GM21515 (cell line): ENCODE measurements around the gene RNPEPL1.

ENCODE experiments used
- ATAC-seq: cut with Tn5 transposase; IDR thresholded peaks from one replicate; pipeline ENCODE4 v1.9.1; 2021; ENCODE audit not compliant: unreplicated experiment

Gene RNPEPL1

DNA sequence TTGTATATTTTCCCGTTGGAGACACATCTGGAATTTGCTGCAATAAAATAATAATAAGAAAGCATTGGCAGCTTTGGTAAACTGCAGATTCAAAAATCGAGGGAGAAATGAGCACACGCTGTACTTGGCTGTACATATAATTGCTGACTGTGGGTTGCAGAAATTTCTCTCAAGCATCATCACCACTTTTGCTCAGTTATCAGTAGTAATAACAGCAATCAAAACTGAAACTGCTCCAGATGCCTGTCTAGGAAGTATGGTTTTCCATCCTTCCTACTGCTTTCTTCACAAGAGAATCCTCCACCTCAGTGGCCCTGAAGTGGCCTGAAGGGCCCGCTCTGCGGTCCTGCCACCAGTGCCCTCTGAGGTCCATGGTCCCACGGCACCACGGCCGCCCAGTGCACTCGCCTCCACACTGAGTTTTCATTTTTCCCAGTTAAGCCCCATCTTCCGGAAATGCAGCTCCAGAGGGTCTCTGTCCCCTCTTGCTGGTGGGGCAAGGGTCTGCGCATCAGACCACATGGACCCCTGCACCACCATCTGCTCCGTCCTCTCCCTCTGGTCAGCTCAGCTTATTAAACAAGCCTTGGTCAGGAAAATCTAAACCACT, 4.2 kb upstream of the RNPEPL1 start:
- no peak for ATAC-seq

DNA sequence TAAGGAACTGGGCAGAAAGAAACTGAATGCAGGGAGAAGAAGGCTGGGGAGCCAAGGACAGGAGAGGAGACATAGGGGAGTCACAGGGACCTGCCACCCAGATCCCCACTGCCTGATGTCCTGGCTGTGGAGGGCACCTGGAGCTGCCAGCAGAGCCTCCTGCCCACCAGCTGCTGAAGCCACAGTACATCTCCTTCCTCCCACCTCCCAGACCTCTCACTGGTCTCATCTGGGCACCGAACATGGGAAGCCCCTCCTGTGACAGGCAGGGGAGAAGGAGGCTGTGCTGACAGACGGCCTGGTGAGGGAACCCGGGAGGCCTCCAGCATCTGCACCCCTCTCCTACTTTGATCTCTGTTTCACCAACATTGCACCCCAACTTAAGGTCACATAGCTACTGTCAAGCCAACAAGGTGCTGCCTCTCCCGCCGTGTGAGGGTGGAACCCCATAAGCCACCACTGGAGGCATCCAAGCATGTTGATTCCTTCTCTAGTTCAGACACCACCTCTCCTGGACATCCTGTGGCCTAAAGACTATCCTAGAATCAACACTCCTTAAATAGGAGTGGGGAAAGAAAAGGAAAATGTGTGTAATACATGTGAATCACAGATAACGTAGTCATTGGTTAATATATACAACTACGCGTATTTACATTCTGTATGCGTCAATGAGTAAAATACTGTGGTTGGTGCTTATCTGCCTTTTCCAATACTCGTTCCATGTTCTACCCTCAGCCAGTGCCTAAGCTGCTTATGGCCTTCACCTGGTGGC, 3.5 kb upstream of the RNPEPL1 start:
- no peak for ATAC-seq

DNA sequence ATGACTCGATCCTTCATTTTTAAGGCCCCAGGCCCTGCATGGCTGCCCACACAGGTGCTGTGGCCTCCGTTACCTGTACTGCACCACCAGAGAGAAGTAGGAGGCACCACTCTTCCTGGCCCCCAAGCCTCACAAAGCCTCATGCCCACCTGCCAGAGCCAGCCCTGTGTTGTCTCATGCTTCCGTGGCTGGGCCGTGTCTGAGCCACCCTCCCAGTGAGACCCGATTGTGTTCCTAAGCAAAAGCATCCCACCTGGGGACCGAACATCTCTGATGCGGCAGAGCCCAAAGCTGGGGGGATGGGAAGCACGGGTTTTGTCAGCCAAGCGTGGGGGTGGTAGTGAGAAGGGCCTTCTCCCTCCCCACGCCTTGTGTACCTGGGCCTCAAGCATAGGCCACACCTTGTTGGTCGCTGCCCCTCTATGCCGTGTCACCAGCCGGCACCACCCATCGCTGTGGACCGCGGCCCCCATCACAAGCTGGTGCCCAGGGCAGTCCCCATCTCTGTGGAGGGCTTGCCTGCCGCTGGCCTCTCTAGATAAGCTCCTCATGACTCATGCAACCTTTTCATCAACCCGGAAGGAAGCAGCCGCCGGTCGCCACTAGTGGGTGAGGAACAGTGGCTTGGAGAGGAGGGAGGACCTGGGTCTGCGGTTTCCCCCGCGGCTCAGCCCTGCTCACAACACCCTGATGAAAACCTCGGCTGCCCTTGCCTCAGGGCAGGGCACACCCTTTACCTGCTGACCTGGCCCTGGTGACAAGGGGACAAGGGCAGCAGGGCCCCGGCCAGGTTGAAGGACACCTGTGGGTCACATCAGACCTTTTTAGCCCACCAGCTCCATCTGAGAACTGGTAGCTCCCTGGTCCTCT, 2.7 kb upstream of the RNPEPL1 start:
- ATAC-seq = peak; percentile 29

DNA sequence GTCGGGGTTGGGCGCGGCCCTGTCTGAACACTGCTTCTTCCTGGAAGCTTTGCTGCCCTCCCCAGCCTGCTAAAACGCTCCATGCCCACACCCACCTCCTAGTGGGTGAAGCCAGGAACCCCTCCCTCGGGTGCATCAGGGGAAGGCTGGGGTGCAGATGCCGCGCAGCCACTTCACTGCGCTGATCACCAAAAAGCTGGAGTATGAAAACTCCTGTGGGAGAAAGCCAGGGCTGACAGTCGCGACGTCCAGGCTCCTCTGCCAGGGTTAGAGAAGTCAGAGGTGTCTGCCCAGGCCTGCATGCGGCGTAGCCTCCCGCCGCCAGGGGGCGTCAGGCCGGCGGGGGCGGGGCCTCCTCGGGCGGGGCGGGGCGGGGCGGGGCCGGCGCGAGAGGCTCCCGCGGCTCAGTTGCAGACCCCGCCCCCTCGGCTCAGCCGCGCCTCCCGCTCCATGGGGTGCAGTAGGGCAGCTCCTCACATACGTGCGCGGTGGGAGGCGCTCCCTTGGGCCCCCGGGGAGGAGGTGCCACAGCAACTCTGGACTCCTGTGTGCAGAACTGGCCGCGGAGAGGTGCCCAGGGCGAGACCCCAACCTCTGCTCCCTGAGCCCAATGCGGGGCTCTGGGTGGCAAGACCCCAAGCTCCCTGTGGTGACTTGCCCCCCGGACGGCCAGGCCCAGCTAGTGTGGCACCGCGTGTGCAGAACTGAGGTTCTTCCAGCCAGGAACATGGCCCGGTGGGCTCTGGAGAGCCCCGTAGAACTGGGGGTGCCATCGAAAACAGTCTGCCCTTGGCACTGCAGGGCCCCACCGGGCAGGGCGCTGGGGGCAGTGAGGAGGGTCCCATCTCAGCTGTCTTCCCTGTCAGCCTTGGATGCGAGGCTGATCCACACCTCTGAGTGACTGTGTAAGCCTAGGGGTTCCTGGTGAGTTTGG, 1.8 kb upstream of the RNPEPL1 start:
- ATAC-seq = peak; percentile 44

DNA sequence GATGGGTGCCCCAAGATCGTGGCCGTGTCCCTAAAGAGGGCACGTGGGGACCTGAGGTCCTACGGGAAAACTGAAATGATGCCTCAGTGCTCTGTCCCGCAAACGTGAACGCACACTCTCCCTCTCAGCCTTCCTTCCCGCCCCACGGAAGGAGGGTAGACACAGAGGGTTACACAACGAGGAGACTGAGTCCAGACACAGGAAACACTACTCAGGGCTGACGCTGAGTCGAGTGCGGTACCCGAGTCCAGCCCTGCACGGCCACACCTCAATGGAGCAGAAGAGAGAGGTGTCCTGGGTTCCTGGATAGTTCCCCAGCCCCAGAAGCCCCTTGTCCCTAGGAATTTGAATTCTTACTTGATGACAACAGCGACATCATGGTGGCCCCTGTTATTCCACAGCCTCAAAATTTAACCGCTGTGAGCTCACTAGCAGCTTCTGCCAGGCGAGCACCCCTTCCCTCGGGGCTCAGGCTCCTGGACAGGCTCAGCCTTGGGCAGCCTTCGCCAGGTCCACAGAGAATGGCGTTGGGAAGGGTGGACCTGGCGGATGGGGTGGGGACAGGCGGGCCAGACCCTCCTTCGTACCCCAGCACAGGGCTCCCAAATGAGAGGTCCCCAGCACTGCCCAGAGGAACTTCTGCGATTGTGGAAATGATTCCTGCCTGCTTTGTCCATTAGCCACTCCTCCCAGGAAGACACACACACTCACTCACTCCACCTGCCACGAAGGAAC, 980 bp upstream of the RNPEPL1 start:
- no peak for ATAC-seq

DNA sequence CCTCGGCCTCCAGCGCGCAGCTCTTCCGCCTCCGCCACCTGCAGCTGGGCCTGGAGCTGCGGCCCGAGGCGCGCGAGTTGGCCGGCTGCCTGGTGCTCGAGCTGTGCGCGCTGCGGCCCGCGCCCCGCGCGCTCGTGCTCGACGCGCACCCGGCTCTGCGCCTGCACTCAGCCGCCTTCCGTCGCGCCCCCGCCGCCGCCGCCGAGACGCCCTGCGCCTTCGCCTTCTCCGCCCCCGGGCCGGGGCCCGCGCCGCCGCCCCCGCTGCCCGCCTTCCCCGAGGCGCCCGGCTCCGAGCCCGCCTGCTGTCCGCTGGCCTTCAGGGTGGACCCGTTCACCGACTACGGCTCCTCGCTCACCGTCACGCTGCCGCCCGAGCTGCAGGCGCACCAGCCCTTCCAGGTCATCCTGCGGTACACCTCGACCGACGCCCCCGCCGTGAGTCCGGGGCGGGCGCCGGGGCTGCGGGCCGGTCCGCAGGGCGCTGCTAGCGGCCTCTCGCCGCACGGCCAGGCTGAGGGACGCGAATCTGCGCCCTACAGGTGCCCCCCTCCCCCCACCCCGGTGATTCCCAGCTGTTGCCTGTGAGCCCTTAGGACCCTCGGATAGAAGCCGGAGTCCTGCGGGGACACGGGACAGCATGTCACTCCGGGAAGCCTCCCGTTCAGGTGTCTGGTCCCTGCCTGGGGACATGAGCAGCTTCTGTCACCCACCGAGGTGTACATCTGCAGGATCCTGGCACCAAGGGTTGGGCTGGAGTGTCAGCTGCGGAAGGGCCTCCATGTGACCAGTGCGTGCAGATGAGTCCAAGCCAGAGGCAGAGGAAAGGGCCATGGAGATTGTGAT, 616 bp downstream of the RNPEPL1 start:
- ATAC-seq = peak; percentile 5

DNA sequence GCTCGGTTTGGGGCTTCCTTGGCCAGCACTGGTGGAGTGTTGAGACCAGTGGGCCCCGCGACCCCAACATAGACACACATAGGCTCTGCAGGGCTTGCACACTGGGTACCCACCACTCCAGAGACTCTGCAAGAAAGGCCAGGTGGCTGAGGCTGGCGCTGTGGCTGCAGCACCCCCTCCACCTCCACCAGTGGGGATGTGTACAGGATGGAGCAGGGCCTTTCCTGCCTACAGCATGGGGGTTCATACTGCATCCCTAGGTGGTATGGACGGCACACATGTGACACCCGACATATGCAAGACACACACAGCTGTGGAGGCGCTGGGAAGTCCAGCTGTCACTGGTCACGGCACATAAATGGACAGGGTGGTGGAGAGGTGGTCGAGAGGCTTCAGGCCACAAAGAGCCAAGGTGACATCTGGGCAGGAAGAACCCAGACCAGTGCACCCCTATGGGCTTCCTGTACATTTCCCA, 1.3 kb downstream of the RNPEPL1 start:
- ATAC-seq = no peak

DNA sequence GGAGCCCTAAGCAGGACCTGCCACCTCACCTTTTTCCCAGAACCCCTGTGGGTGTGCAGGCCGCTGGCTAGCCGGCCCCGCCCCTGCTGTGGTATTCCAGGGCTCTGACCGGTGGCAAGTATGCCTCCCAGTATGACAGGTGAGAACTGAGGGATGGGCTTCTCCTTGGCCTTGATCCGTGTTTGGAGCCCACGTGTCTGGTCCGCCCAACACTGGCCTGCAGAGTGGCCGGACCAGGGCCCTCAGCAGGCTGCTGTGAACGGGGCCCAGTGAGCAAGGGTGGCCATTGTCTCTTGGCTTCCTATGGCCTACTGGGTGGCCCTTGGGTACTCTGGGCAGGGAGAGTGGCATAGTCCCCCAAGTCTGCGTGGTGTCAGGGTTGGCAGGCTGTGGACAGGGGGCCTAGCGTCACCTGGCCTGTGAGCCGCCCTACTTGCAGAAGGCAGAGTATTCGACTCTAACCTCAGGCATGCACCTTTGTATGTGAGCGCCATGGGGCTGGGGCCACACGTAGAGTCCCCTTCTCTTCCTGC, 1.8 kb downstream of the RNPEPL1 start:
- no peak for ATAC-seq

DNA sequence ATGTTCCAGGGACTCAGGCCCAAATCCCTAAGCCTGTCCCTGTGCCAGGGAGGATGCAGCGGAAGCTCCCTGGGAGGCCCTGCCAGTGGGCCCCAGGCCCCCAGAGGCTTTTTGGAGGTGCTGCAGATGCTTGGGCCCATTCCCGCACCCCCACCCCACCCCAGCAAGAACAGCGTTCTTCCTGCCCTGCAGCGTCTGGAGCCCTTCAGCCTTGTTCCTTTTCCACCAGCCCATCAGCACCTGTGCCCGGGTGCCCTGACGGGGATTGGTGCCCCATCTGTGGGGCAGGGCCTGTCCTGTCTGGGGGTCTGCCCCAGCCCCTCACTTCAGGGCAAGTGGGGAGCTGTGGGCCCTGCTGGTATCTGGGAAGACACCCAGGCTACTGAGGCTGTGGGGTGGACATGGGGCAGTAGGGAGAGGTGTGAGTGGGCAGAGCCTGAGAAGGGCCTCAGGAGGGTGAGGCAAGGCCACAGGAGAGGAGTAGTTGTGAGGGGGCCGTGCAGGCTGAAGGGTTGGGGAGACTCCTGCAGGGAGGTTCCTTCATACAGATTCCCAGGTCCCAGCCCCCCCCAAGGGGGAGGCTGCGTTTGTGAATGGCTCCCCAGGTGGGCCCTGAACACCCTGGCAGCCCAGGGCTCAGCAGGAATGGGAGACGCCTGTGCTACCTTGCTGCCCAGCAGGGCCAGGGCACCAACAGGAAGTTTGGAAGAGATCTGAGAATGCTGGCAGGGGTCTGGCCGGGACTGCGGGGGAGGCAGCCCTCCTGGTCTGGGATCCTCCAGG, 2.4 kb downstream of the RNPEPL1 start:
- ATAC-seq = no peak

DNA sequence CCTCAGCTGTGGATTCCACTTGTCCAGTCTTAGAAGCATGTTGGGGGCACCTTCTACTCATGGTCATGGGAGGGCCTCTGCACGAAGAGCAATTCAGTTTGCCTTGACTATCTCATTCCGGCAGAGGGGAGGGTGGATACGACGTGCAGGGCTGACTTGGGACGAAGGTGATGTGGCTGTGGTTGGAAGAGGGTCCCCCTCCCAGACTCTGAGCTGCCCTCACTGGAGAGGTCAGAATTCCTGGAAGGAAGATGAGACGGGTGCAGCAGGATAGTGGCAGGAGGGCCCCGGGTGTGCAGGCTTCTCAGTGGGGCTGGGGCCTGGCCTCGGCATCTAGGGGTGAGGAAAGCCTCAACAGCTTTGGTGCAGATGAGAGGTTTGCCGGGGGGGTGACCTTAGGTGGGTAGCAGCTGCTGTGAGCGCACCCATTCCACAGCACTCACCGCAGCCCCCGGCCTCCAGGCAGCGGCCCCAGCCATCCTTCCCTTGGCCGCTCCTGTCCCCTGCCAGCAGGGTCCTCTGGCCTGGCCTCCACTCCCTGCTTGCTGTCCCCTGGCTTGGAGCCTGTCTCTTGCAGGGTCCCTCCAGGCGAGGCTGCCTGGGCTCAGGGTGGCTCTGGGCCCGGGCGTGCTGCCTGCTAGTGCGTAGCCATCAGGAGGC, 3.2 kb downstream of the RNPEPL1 start:
- ATAC-seq = no peak

DNA sequence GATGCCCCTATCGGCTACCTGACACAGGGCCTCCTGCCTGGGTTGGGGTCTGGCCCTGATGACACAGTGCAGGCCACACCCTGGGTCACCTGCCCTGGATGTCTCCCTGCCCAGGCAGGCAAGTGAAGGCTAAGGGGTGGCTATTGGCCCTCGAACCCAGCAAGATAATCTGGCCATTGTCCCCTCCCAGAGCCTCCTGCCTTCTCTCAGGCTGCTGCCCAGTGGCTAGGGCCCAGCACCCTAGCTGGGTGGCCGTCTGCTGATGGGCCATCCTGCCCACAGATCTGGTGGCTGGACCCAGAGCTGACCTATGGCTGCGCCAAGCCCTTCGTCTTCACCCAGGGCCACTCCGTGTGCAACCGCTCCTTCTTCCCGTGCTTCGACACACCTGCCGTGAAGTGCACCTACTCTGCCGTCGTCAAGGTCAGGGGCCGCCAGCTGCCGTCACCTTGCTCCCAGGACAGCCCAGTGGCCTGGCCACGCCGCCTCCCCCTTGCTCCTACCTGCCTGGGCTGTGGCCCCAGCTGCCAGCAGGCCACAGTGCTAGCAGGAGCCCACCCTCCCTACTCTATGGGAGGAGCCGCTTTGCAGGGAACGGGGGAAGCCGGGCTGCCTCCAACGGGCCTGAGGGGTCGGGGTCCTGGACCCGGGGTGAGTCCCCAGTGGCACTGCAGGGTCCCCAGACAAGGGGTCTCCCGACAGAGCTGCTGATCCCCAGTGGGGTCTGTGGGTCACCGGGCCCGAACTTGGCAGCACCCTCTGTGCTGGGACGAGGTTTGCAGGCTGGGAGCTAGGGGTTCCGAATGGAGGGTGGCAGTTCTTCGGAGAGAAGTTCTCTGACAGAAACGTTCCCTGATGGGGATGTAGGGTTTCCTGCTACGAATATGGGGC, 4.1 kb downstream of the RNPEPL1 start:
- ATAC-seq = no peak

DNA sequence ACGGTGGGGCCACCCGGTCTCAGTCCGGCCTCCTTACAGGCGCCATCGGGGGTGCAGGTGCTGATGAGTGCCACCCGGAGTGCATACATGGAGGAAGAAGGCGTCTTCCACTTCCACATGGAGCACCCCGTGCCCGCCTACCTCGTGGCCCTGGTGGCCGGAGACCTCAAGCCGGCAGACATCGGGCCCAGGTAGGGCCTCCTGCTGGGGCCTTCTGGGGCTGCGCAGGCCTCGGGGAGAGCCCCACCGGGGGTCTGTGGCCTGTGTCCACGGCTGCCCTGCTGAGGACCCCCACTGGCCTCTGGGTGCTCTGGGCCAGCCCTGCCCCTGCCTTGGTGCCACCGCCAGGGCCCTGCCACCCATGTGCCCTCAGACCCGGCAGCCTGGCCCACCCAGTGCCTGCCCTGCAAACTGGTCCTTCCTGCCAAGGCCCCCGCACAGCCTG, 4.8 kb downstream of the RNPEPL1 start:
- ATAC-seq = no peak

DNA sequence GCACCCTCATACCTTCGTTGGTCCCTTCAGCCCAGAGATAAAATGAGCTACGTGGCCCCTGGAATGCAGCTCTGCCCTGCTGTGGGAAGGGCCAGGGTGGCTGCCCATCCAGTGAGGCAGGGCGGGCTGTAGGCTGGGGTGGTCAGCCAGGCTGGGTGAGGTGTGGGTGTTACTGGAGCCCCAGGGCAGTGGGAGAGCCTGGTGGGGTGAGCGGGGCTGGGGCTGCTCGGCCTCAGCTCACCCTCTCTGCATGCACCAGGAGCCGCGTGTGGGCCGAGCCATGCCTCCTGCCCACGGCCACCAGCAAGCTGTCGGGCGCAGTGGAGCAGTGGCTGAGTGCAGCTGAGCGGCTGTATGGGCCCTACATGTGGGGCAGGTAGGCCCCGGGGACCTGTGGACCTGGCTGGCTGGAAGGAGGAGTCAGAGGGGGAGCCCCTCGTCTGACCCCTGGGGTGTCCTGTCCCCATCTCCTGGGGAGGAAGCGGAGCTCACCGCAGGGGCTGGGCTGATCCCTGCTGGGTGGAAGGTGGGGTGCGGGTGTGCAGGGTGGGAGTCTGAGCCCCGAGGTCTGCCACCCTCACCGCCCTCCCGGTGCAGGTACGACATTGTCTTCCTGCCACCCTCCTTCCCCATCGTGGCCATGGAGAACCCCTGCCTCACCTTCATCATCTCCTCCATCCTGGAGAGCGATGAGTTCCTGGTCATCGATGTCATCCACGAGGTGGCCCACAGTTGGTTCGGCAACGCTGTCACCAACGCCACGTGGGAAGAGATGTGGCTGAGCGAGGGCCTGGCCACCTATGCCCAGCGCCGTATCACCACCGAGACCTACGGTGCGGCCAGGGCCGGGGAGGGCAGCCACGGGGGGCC, 5.5 kb downstream of the RNPEPL1 start:
- ATAC-seq = no peak

DNA sequence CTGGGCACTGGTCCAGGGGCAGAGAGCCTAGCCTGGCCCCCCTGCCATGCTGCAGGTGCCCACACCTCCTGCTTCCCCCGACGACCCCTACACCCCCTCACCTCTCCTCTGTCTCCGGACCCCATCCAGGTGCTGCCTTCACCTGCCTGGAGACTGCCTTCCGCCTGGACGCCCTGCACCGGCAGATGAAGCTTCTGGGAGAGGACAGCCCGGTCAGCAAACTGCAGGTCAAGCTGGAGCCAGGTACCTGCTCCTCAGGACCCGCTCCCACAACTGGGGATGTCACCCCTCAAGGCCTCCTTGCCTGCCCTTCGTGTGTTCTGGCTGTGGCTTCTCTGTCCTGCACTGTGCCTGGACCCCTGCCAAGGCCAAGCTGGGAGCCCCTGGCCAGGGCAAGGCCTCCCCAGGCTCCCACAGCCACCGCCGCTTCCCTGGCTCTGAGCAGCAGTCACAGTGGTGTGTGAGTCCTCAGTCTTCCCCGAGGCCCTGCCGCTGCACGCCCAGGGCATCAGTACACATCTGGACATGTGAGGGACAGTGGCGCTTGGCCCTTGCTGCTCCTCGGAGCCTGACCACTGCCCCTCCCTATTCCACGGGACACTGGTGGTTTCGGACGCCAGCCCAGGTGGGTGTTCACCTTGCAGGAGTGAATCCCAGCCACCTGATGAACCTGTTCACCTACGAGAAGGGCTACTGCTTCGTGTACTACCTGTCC, 6.3 kb downstream of the RNPEPL1 start:
- ATAC-seq = no peak
